SK-N-SH treated with all-trans-retinoic acid at 6 μM for 48 hours (cell line): Measurements from ENCODE around the gene DMD.

ENCODE experiments used
- ATAC-seq: fragments of 200-7000 bp; cut with Tn5 transposase; 3 replicates; pipeline ENCODE4 v1.9.1; 2020; ENCODE audit warnings: mild to moderate bottlenecking, moderate library complexity
- ARNTL ChIP-seq: fragments of 450-650 bp; formaldehyde crosslinking; IDR thresholded peaks from 2 replicates; pipeline ENCODE4 v1.5.0; 2020; ENCODE audit warnings: low read depth, mild to moderate bottlenecking, moderate library complexity, borderline replicate concordance
- BACH2 ChIP-seq: fragments of 250-450 bp; sonication (Bioruptor Pico); IDR thresholded peaks from 2 replicates; pipeline ENCODE4 v1.9.0; 2021; ENCODE audit warnings: mild to moderate bottlenecking, borderline replicate concordance
- CSDC2 ChIP-seq: fragments of 250-450 bp; sonication (Bioruptor Pico); IDR thresholded peaks from 2 replicates; pipeline ENCODE4 v1.5.0; 2020; ENCODE audit warnings: mild to moderate bottlenecking, moderate library complexity
- ESRRG ChIP-seq: fragments of 250-450 bp; sonication (Bioruptor Pico); IDR thresholded peaks from 2 replicates; pipeline ENCODE4 v1.6.1; 2021; ENCODE audit warnings: mild to moderate bottlenecking
- GLIS3 ChIP-seq: fragments of 250-450 bp; sonication (Bioruptor Pico); IDR thresholded peaks from 2 replicates; pipeline ENCODE4 v1.5.0; 2020; ENCODE audit warnings: mild to moderate bottlenecking, moderate library complexity
- ISL1 ChIP-seq: fragments of 250-450 bp; sonication (Bioruptor Pico); IDR thresholded peaks from 2 replicates; pipeline ENCODE4 v2.1.2; 2022; ENCODE audit warnings: mild to moderate bottlenecking, moderate library complexity
- PPARA ChIP-seq: fragments of 250-450 bp; sonication (Bioruptor Pico); IDR thresholded peaks from 2 replicates; pipeline ENCODE4 v1.5.0; 2020; ENCODE audit warnings: mild to moderate bottlenecking, borderline replicate concordance
- SNAI2 ChIP-seq: fragments of 250-450 bp; sonication (Bioruptor Pico); IDR thresholded peaks from 2 replicates; pipeline ENCODE4 v1.5.0; 2020; ENCODE audit warnings: mild to moderate bottlenecking, moderate library complexity
- TCF4 ChIP-seq: fragments of 250-450 bp; sonication (Bioruptor Pico); IDR thresholded peaks from 2 replicates; pipeline ENCODE4 v1.8.0; 2021; ENCODE audit warnings: mild to moderate bottlenecking, moderate library complexity, borderline replicate concordance
- TOX ChIP-seq: fragments of 250-450 bp; sonication (Bioruptor Pico); IDR thresholded peaks from 2 replicates; pipeline ENCODE4 v1.8.0; 2021; ENCODE audit warnings: mild to moderate bottlenecking, moderate library complexity, borderline replicate concordance
- ZC3H10 ChIP-seq: fragments of 250-450 bp; sonication (Bioruptor Pico); IDR thresholded peaks from 2 replicates; pipeline ENCODE4 v1.5.1; 2021; ENCODE audit warnings: mild to moderate bottlenecking, moderate library complexity
- ZNF565 ChIP-seq: fragments of 450-650 bp; formaldehyde crosslinking; conservative IDR thresholded peaks from 2 replicates; pipeline ENCODE4 v1.5.0; 2020; ENCODE audit warnings: low read depth, mild to moderate bottlenecking, moderate library complexity
- ZNF70 ChIP-seq: fragments of 450-650 bp; formaldehyde crosslinking; IDR thresholded peaks from 2 replicates; pipeline ENCODE4 v1.5.0; 2020; ENCODE audit warnings: mild to moderate bottlenecking, moderate library complexity
- ZNF8 ChIP-seq: fragments of 450-650 bp; formaldehyde crosslinking; IDR thresholded peaks from 2 replicates; pipeline ENCODE4 v1.5.0; 2020; ENCODE audit warnings: mild to moderate bottlenecking, moderate library complexity
- TF ChIP-seq, protein P1 (sequence below): fragments of 250-450 bp; sonication (Bioruptor Pico); IDR thresholded peaks from 2 replicates; pipeline ENCODE4 v1.5.1; 2021; ENCODE audit warnings: mild to moderate bottlenecking, moderate library complexity
- TF ChIP-seq, protein P2 (sequence below): fragments of 250-450 bp; sonication (Bioruptor Pico); IDR thresholded peaks from 2 replicates; pipeline ENCODE4 v1.5.1; 2020; ENCODE audit warnings: low read depth, mild to moderate bottlenecking, moderate library complexity
- TF ChIP-seq, protein P3 (sequence below): fragments of 250-450 bp; sonication (Bioruptor Pico); IDR thresholded peaks from 2 replicates; pipeline ENCODE4 v1.8.0; 2021; ENCODE audit warnings: low read depth, mild to moderate bottlenecking, moderate library complexity, borderline replicate concordance
- TF ChIP-seq, protein P4 (sequence below): fragments of 250-450 bp; sonication (Bioruptor Pico); IDR thresholded peaks from 2 replicates; pipeline ENCODE4 v1.5.0; 2020; ENCODE audit warnings: mild to moderate bottlenecking, moderate library complexity
- TF ChIP-seq, protein P5 (sequence below): fragments of 250-450 bp; sonication (Bioruptor Pico); IDR thresholded peaks from 2 replicates; pipeline ENCODE4 v1.8.0; 2020; ENCODE audit warnings: mild to moderate bottlenecking, moderate library complexity, borderline replicate concordance

DMD gene

DNA sequence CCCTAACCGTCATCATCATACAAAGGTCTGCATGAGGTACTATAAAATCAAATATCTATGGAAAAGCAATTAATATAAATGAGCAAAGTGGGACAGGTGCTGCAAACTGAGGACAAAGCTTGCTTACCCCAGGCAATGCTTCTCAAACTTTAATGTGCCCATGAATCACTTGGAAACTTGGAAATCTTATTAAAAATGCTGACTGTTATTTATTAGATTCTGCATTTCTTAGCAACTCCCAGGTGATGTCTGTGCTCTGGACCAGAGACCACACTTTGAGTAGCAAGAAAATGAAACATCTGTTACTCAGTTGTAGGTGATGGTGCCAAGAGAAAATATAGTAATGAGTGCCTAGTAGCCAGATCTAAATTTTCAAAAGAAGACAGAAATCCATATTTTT is 1249.1 kb downstream of the DMD start:
- TF ChIP-seq, protein P1, sequence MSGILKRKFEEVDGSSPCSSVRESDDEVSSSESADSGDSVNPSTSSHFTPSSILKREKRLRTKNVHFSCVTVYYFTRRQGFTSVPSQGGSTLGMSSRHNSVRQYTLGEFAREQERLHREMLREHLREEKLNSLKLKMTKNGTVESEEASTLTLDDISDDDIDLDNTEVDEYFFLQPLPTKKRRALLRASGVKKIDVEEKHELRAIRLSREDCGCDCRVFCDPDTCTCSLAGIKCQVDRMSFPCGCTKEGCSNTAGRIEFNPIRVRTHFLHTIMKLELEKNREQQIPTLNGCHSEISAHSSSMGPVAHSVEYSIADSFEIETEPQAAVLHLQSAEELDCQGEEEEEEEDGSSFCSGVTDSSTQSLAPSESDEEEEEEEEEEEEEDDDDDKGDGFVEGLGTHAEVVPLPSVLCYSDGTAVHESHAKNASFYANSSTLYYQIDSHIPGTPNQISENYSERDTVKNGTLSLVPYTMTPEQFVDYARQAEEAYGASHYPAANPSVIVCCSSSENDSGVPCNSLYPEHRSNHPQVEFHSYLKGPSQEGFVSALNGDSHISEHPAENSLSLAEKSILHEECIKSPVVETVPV (CRISPR knock-in tag): no peak
- no peak for TF ChIP-seq GLIS3 (CRISPR knock-in tag)
- no peak for TF ChIP-seq TOX (CRISPR knock-in tag)
- TF ChIP-seq, protein P2, sequence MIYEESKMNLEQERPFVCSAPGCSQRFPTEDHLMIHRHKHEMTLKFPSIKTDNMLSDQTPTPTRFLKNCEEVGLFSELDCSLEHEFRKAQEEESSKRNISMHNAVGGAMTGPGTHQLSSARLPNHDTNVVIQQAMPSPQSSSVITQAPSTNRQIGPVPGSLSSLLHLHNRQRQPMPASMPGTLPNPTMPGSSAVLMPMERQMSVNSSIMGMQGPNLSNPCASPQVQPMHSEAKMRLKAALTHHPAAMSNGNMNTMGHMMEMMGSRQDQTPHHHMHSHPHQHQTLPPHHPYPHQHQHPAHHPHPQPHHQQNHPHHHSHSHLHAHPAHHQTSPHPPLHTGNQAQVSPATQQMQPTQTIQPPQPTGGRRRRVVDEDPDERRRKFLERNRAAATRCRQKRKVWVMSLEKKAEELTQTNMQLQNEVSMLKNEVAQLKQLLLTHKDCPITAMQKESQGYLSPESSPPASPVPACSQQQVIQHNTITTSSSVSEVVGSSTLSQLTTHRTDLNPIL (CRISPR knock-in tag): no peak
- no peak for TF ChIP-seq CSDC2 (CRISPR knock-in tag)
- no peak for TF ChIP-seq BACH2 (CRISPR knock-in tag)
- no peak for TF ChIP-seq ESRRG (CRISPR knock-in tag)
- no peak for TF ChIP-seq ZC3H10
- TF ChIP-seq, protein P3, sequence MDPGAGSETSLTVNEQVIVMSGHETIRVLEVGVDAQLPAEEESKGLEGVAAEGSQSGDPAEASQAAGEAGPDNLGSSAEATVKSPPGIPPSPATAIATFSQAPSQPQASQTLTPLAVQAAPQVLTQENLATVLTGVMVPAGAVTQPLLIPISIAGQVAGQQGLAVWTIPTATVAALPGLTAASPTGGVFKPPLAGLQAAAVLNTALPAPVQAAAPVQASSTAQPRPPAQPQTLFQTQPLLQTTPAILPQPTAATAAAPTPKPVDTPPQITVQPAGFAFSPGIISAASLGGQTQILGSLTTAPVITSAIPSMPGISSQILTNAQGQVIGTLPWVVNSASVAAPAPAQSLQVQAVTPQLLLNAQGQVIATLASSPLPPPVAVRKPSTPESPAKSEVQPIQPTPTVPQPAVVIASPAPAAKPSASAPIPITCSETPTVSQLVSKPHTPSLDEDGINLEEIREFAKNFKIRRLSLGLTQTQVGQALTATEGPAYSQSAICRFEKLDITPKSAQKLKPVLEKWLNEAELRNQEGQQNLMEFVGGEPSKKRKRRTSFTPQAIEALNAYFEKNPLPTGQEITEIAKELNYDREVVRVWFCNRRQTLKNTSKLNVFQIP (CRISPR knock-in tag): no peak
- no peak for TF ChIP-seq ZNF70
- TF ChIP-seq SNAI2 (CRISPR knock-in tag): no peak
- no peak for TF ChIP-seq ISL1
- TF ChIP-seq ARNTL (CRISPR knock-in tag): no peak
- no peak for ATAC-seq

DNA sequence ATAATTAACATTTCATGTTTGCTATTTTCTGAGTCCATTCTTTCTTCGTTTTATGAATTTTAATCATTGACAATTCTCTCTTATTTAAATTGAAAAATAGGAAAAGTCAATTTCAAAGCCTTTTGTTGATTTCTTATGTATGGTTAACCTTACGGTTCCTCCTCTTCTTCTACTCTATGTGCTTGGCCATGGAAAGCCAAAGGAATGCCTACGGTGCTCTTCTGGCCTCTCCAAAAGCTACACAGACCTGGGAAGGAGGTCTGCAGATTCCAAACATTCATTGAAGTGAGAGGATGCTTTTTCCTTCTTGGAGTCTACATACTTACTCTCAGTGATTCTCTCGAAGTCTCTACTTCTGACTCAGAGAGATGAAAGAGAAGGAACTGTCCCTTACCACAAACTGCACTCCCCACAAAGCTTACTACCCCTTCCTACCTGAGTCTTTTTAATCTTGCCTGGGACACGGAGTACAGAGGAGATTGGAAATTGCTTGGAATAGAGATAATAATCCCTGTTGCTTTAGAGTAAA is 1276.4 kb downstream of the DMD start:
- TF ChIP-seq SNAI2 (CRISPR knock-in tag) (no peak), TCF4 (CRISPR knock-in tag) (no peak), ARNTL (CRISPR knock-in tag) (no peak), ZNF8 (CRISPR knock-in tag) (no peak), ESRRG (CRISPR knock-in tag) (no peak), PPARA (CRISPR knock-in tag) (no peak), ZC3H10 (no peak)
- TF ChIP-seq, protein P2 (CRISPR knock-in tag): no peak
- TF ChIP-seq, protein P4, sequence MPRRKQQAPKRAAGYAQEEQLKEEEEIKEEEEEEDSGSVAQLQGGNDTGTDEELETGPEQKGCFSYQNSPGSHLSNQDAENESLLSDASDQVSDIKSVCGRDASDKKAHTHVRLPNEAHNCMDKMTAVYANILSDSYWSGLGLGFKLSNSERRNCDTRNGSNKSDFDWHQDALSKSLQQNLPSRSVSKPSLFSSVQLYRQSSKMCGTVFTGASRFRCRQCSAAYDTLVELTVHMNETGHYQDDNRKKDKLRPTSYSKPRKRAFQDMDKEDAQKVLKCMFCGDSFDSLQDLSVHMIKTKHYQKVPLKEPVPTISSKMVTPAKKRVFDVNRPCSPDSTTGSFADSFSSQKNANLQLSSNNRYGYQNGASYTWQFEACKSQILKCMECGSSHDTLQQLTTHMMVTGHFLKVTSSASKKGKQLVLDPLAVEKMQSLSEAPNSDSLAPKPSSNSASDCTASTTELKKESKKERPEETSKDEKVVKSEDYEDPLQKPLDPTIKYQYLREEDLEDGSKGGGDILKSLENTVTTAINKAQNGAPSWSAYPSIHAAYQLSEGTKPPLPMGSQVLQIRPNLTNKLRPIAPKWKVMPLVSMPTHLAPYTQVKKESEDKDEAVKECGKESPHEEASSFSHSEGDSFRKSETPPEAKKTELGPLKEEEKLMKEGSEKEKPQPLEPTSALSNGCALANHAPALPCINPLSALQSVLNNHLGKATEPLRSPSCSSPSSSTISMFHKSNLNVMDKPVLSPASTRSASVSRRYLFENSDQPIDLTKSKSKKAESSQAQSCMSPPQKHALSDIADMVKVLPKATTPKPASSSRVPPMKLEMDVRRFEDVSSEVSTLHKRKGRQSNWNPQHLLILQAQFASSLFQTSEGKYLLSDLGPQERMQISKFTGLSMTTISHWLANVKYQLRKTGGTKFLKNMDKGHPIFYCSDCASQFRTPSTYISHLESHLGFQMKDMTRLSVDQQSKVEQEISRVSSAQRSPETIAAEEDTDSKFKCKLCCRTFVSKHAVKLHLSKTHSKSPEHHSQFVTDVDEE (CRISPR knock-in tag): no peak
- TF ChIP-seq, protein P5, sequence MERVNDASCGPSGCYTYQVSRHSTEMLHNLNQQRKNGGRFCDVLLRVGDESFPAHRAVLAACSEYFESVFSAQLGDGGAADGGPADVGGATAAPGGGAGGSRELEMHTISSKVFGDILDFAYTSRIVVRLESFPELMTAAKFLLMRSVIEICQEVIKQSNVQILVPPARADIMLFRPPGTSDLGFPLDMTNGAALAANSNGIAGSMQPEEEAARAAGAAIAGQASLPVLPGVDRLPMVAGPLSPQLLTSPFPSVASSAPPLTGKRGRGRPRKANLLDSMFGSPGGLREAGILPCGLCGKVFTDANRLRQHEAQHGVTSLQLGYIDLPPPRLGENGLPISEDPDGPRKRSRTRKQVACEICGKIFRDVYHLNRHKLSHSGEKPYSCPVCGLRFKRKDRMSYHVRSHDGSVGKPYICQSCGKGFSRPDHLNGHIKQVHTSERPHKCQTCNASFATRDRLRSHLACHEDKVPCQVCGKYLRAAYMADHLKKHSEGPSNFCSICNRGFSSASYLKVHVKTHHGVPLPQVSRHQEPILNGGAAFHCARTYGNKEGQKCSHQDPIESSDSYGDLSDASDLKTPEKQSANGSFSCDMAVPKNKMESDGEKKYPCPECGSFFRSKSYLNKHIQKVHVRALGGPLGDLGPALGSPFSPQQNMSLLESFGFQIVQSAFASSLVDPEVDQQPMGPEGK (CRISPR knock-in tag): no peak
- ATAC-seq: no peak

DNA sequence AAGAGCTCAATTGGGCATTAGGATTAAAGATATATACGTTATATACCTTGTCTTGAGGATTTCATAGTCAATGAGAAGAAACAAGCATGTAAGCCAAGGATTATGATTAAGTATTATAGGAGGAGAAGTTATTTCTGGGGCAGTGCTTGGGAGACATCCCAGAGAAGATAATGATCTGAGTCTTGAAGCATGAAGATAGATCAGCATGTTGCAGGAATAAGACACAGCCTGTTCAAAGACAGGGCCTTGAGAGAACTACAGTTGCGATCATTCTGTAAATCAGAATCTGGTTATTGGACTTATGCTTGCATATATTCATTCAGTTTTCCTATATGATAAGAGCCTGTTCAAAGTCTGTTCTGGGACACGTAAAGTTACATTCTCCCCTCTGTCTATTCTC is 1277.3 kb downstream of the DMD start:
- TF ChIP-seq ISL1 (no peak), TCF4 (CRISPR knock-in tag) (no peak), BACH2 (CRISPR knock-in tag) (no peak), ZNF565 (CRISPR knock-in tag) (no peak), PPARA (CRISPR knock-in tag) (no peak), GLIS3 (CRISPR knock-in tag) (no peak), TOX (CRISPR knock-in tag) (no peak)
- TF ChIP-seq, protein P3 (CRISPR knock-in tag): no peak
- TF ChIP-seq, protein P2 (CRISPR knock-in tag): no peak
- TF ChIP-seq, protein P4 (CRISPR knock-in tag): no peak
- ATAC-seq: no peak
